Duodenal mucosa (tissue), 2 donors: ENCODE results near the gene FUT7.

ENCODE experiments used
- H3K27ac ChIP-seq: one replicate; pipeline ENCODE4 v1.7.0; 2013; ENCODE audit warnings: low read depth, low read length
- H3K27me3 ChIP-seq, 2 donors: one replicate each; pipeline ENCODE4 v1.7.0; 2013; ENCODE audit warnings: low read length in 2 of 2, control low read depth in 1 of 2; ENCODE audit not compliant: insufficient read depth in 2 of 2, control insufficient read depth in 1 of 2
- H3K36me3 ChIP-seq, 2 donors: one replicate each; pipeline ENCODE4 v1.7.0; 2013; ENCODE audit warnings: low read length in 2 of 2, control low read depth in 1 of 2; ENCODE audit not compliant: insufficient read depth in 2 of 2, control insufficient read depth in 1 of 2
- H3K4me1 ChIP-seq, 2 donors: one replicate each; pipeline ENCODE4 v1.7.0; 2013; ENCODE audit warnings: low read length in 2 of 2, control low read depth in 1 of 2; ENCODE audit not compliant: insufficient read depth in 2 of 2, control insufficient read depth in 1 of 2
- H3K4me3 ChIP-seq, 2 donors: one replicate each; pipeline ENCODE4 v1.7.0; 2013; ENCODE audit warnings: low read length in 2 of 2, low read depth in 1 of 2
- H3K9ac ChIP-seq, 2 donors: one replicate each; pipeline ENCODE4 v1.7.0; 2013; ENCODE audit warnings: low read length in 2 of 2, low read depth in 1 of 2
- H3K9me3 ChIP-seq, 2 donors: one replicate each; pipeline ENCODE4 v1.7.0; 2013; ENCODE audit warnings: low read length in 2 of 2, control low read depth in 1 of 2; ENCODE audit not compliant: control insufficient read depth in 1 of 2

FUT7 gene

GRCh38 chr9:137016436-137016835 lies 15.5 kb downstream of the FUT7 start:
- Histone ChIP-seq H3K36me3 (peaks cover 2 to 8% of the 10 kb centered on the region in 2 donors), H3K9me3 (no peaks in the 10 kb centered on the region), H3K27ac (no peak overlapping the region), H3K4me1 (peaks cover under 1 to 6% of the 10 kb centered on the region in 2 donors), H3K9ac (no peak overlapping the region), H3K27me3 (no peaks in the 10 kb centered on the region), H3K4me3 (no peak overlapping the region)

- no peak overlapping the region for H3K4me3 ChIP-seq
- no peak overlapping the region for H3K27ac ChIP-seq
- H3K36me3 ChIP-seq: peaks cover 6 to 8% of the 10 kb centered on the region in 2 donors
- no peak overlapping the region for H3K9ac ChIP-seq
- H3K27me3 ChIP-seq: no peaks in the 10 kb centered on the region
- peaks cover 0 to 1% of the 10 kb centered on the region in 2 donors for H3K4me1 ChIP-seq
- no peaks in the 10 kb centered on the region for H3K9me3 ChIP-seq
Measured at GRCh38 chr9:137015976-137016375, 15.9 kb downstream of the FUT7 start.

- H3K9ac ChIP-seq: no peak overlapping the region
- no peak overlapping the region for H3K4me3 ChIP-seq
- H3K9me3 ChIP-seq: no peaks in the 10 kb centered on the region
- no peaks in the 10 kb centered on the region for H3K27me3 ChIP-seq
- no peaks in the 10 kb centered on the region for H3K4me1 ChIP-seq
- no peak overlapping the region for H3K27ac ChIP-seq
- peaks cover 6 to 8% of the 10 kb centered on the region in 2 donors for H3K36me3 ChIP-seq
Measured at GRCh38 chr9:137015540-137015930, 16.4 kb downstream of the FUT7 start.

DNA sequence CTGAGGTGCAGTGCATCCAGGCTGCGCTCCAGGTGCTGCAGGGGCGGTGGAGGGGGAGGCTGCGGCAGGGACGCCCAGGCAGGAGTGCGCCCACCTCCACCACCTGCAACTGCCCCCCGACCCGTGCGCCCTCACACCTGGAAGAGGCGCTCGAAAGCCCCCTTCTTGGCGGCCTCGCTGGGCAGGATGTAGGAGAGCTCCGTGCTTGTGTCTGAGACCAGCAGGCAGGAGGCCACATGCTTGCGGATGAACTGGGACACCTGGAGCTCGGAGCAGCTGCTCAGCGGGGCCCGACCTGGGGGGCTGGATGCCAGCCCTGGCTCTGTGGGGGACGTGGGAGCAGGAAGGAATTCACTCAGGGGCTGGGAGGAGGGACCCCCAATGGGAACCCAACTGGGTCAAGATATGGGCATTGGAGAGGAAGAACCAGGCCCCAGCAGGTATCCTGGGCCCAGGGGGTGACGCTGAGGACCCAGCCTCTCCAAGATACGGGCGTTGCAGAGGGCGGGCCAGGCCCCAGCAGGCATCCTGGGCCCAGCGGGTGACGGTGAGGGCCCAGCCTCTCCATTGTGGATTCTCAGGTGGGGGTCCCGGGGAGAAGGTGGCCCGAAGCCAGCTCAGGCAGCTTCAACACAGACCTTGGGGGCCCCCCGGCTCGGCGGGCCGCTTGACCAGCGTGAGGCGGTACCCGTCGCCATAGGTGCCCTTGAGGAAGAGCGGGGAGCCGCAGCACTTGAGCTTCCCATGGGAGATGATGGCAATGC lies 16.9 kb downstream of the FUT7 start:
- Histone ChIP-seq H3K9me3 (no peaks in the 10 kb centered on the region), H3K4me1 (no peaks in the 10 kb centered on the region), H3K27me3 (no peaks in the 10 kb centered on the region), H3K36me3 (peaks cover 6 to 8% of the 10 kb centered on the region in 2 donors), H3K4me3 (no peak overlapping the region), H3K9ac (no peak overlapping the region), H3K27ac (no peak overlapping the region)

DNA sequence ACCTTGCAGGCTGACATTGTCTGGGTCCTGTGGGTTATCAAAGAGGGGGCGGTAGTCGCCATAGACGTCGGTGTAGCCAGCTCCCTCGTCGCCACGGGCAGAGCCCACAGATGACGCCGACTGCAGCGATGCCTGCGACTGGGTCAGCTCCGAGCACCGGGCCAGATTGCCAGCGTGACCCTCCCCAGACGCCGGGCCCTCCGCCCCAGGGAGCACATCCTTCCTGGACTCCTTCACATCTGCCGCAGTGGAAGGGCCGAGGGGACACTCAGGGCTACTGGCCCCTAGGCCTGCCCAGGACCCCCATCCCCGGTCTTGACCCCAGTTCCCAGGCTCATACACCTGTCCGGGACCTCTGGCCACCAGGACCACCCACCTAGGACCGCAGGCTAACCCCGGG lies 17.7 kb downstream of the FUT7 start:
- Histone ChIP-seq H3K27ac (no peak overlapping the region), H3K4me3 (no peak overlapping the region), H3K27me3 (no peaks in the 10 kb centered on the region), H3K36me3 (peaks cover 6 to 8% of the 10 kb centered on the region in 2 donors), H3K4me1 (no peaks in the 10 kb centered on the region), H3K9ac (no peak overlapping the region), H3K9me3 (no peaks in the 10 kb centered on the region)

DNA sequence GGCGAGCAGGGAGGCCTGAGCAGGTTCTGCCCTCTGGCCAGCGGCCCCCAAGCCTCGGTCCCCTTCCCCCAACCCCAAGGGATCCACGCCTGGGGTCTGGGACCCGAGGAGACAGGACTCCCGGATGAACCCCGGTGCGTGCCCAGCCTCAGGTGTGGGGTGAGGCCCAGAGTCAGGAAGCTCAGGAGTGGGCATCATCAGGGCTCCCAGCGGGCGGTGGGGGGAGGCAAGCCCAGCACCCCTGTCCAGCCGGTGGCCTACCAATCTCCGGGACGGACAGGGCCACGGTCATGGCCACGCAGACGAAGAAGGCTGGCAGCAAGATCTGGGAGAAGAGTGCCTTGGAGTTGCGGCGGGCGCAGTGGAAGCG lies 18.3 kb downstream of the FUT7 start:
- no peaks in the 10 kb centered on the region for H3K4me1 ChIP-seq
- peaks cover 6 to 8% of the 10 kb centered on the region in 2 donors for H3K36me3 ChIP-seq
- no peak overlapping the region for H3K4me3 ChIP-seq
- no peaks in the 10 kb centered on the region for H3K9me3 ChIP-seq
- no peak overlapping the region for H3K9ac ChIP-seq
- H3K27me3 ChIP-seq: no peaks in the 10 kb centered on the region
- no peak overlapping the region for H3K27ac ChIP-seq

DNA sequence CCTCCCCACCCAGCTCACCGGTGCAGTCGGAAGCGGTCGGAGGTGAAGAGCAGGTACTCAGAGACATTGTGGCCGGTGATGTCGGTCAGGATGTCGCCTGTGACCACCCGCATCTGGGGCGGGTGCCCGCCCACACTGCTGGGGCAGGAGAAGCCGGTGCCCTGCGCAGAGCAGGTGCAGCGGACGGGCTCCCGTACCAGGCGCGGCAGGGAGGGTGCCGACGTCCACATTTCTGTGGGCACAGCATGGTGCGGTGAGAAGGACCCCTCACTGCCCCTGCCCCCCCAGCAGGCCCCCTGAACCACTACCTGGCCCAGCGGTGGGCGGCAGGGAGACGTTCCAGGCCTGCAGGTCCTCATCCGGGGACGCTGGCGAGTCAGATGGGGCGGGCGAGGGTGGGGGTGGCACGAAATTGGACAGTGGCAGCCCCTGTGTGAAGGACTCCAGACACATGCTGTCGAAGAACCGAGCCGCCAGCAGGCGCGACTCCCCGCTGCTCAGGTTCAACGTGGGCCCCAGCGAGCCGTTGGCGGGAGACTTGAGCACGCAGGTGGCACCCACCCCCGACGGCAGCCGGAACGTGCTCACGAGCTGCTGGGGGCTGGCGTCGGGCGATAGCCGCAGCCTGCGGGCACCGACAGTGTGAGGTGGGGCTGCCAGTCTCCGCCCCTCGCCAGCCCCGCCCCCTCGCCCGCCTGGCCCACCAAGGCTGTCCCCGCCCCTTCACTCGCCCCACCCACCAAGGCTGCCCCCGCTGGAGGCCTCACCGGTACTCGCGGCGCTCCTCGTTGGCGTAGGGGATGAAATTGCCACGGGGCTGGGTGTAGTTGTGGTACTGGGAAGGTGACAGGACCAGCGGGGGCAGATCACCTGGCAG lies 19.0 kb downstream of the FUT7 start:
- H3K27ac ChIP-seq: no peak overlapping the region
- H3K4me3 ChIP-seq: no peak overlapping the region
- no peaks in the 10 kb centered on the region for H3K27me3 ChIP-seq
- H3K9ac ChIP-seq: no peak overlapping the region
- peaks cover 6 to 8% of the 10 kb centered on the region in 2 donors for H3K36me3 ChIP-seq
- H3K4me1 ChIP-seq: no peaks in the 10 kb centered on the region
- no peaks in the 10 kb centered on the region for H3K9me3 ChIP-seq

GRCh38 chr9:137011907-137012675 lies 19.8 kb downstream of the FUT7 start:
- peaks cover 5 to 6% of the 10 kb centered on the region in 2 donors for H3K36me3 ChIP-seq
- H3K9me3 ChIP-seq: no peaks in the 10 kb centered on the region
- no peak overlapping the region for H3K4me3 ChIP-seq

DNA sequence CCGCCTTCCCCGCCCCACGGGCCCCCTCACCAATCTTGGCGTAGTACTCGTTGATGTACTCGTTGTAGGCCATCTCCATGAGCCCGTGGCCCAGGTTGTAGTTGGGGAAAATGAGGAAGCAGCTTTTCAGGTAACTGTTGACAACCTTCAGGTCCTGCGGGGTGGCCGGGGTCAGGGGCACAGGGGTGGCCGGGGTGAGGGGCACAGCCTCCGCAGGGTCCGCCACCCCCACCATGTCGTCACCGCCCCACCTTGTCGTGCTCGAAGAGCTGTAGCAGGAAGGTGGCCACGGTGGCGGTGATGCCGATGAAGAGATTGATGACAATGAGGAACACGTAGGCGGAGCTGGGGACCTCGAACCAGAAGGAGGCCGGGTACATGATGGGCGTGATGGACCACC lies 20.7 kb downstream of the FUT7 start:
- no peak overlapping the region for H3K27ac ChIP-seq
- peaks cover 0 to 6% of the 10 kb centered on the region in 2 donors for H3K36me3 ChIP-seq

More at GRCh38 chr9:137011907-137012675, 19.8 kb downstream of the FUT7 start:
- H3K27me3 ChIP-seq: no peaks in the 10 kb centered on the region
- no peak overlapping the region for H3K27ac ChIP-seq
- H3K9ac ChIP-seq: no peak overlapping the region
- H3K4me1 ChIP-seq: no peaks in the 10 kb centered on the region

More for the DNA sequence above, 20.7 kb downstream of the FUT7 start:
- no peaks in the 10 kb centered on the region for H3K27me3 ChIP-seq
- H3K9ac ChIP-seq: no peak overlapping the region
- no peaks in the 10 kb centered on the region for H3K9me3 ChIP-seq
- no peaks in the 10 kb centered on the region for H3K4me1 ChIP-seq
- H3K4me3 ChIP-seq: no peak overlapping the region
